Activated CD4-positive, alpha-beta T cell treated with anti-CD3 and anti-CD28 coated beads for 24 hours (primary cell): ENCODE results near the gene CRTC3.
"Not testable (repeated sequence)": the region's sequence is repeated elsewhere in the genome, so short reads cannot be mapped to it uniquely, and the experiment has no call there.

Source experiments
- DNase-seq, 2 donors: peaks; one replicate each; pipeline ENCODE4 v3.0.0-alpha.2; 2020; ENCODE audit warnings: low read depth in 2 of 2

CRTC3 gene

GRCh38 chr15:90529371-90530249 is at the start of gene CRTC3:
TSS of gene CRTC3 (plus strand) at chr15:90529923. CDS start at chr15:90530072, 149 bp downstream.
- peak; percentile 27 to 30 for DNase-seq

GRCh38 chr15:90481023-90481422 is 48.7 kb upstream of the CRTC3 start:
- DNase-seq, result peak in 1 of 2 donors; percentile 7

GRCh38 chr15:90482124-90483011 is 47.4 kb upstream of the CRTC3 start:
- DNase-seq, result peak in 1 of 2 donors; percentile 23

GRCh38 chr15:90483012-90483307 is 46.8 kb upstream of the CRTC3 start:
- DNase-seq, result no peak

GRCh38 chr15:90483637-90484036 is 46.1 kb upstream of the CRTC3 start:
- DNase-seq, result no peak

GRCh38 chr15:90487186-90487585 is 42.5 kb upstream of the CRTC3 start:
- DNase-seq, result no peak

GRCh38 chr15:90489514-90489913 is 40.2 kb upstream of the CRTC3 start:
- no peak for DNase-seq

- DNase-seq, result no peak
Observed at GRCh38 chr15:90489944-90490343, 39.8 kb upstream of the CRTC3 start.

GRCh38 chr15:90493647-90494046 is 36.1 kb upstream of the CRTC3 start:
- DNase-seq, result no peak

- no peak for DNase-seq
Observed at GRCh38 chr15:90495067-90495466, 34.7 kb upstream of the CRTC3 start.

GRCh38 chr15:90496791-90497190 is 32.9 kb upstream of the CRTC3 start:
- DNase-seq, result no peak

GRCh38 chr15:90497376-90497775 is 32.3 kb upstream of the CRTC3 start:
- no peak for DNase-seq

- DNase-seq, result no peak
Observed at GRCh38 chr15:90497912-90498311, 31.8 kb upstream of the CRTC3 start.

GRCh38 chr15:90500171-90500570 is 29.6 kb upstream of the CRTC3 start:
- no peak for DNase-seq

- no peak for DNase-seq
Observed at GRCh38 chr15:90501898-90502297, 27.8 kb upstream of the CRTC3 start.

GRCh38 chr15:90510781-90511180 is 18.9 kb upstream of the CRTC3 start:
- DNase-seq, result not testable (repeated sequence)

- DNase-seq, result not testable (repeated sequence)
Observed at GRCh38 chr15:90511211-90511618, 18.5 kb upstream of the CRTC3 start.

GRCh38 chr15:90512276-90512675 is 17.4 kb upstream of the CRTC3 start:
- no peak for DNase-seq

- DNase-seq, result no peak
Observed at GRCh38 chr15:90512981-90513380, 16.7 kb upstream of the CRTC3 start.

GRCh38 chr15:90513448-90513847 is 16.3 kb upstream of the CRTC3 start:
- no peak for DNase-seq

GRCh38 chr15:90513893-90514292 is 15.8 kb upstream of the CRTC3 start:
- not testable (repeated sequence) for DNase-seq

GRCh38 chr15:90519688-90520087 is 10.0 kb upstream of the CRTC3 start:
- DNase-seq, result no peak

- DNase-seq, result no peak
Observed at GRCh38 chr15:90520365-90520764, 9.4 kb upstream of the CRTC3 start.
